ENCODE data around the gene RASL10B.

Gene RASL10B

DNA sequence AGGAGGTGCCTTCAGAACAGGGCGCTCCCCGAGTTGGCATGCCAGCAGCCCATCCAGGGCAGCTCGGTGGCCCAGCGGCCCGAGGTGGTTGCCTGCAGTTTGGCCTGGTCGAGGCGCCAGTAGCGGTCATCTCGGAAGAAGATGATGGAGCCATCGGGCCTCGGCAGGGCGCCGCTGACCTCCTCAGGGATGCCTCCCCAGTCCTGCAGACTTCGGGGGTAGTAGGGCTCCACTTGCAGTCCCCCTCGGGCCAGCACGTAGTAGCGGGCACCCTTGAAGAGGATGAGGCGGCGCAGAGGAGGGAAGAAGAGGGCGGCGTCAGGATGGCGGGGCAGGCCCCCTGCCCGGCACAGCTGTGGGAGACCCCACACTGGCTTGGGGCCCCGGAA, 35.0 kb downstream of the RASL10B start:
- no peak for DNase-seq

DNA sequence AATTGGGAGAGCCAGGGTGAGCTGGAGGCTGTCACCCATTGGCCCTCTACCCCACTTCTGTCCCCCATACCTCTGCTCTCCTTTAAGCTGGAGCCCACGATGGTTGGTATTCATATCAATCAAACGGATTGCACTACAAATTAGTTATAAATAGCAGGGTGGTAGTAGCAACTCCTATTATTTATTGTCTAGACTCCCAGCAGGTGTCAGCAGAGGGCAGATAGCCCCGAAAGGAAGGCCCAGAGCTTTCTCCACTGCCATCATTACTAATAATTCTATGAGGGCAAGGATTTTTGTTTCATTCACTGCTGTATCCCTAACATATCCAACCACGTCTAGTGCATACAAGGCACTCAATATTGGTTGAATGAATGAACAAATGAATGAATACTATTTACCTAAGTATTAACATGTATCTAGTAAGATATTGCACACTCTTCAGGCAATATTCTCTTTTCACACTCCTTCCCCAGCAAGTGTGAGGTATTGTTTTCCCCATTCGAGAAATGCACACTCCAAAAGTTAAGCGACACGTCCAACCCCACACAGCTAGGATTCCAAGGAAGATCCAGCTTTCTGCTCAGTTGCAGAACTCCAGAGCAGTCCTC, 35.6 kb downstream of the RASL10B start:
- DNase-seq, result peak; percentile 5

DNA sequence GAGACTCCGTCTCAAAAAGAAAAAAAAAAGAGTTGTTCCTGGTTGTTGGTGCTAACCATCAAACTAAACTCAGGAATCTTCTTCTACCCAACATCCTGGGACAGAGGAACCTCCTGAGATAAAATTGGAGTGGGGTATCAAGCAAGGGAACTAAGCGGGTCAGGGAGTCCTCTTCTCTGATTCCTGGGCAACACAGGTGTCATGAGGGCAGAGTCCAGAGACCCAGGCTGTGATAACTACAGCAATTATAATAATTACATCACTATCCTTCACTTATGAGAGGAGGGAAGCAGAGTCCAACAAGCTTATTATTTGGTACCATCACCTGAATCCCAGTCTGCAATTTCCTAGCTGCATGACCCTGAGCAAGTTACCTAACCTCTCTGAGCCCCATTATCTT, 37.4 kb downstream of the RASL10B start:
- no peak for DNase-seq

DNA sequence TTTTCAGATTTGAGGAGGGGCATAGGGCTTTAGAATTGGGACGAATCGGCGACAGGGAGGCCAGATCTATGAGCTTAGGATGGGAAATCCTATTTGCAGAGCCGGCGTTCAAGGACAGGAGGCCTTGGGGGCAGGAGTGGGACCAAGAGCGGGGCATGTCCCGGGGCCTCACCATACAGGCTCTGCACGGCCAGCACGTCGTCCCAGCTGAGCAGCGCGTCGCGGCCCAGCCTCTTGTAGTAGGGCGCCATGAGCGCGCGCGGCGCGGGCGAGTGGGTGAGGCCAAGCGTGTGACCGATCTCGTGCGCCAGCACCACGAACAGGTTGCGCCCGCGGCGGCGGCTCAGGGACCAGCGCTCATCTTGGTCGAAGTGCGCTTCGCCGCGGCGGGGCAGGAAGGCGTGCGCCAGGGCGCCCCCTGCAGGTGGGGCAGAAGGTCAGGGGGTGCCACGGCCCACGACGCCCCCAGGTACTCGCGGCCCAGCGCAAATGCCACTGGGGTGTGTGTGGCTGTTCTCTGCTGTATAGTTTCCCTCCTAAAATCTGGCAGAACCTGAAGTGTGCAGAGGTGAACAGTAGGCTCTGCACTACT, 38.6 kb downstream of the RASL10B start:
- no peak for DNase-seq

DNA sequence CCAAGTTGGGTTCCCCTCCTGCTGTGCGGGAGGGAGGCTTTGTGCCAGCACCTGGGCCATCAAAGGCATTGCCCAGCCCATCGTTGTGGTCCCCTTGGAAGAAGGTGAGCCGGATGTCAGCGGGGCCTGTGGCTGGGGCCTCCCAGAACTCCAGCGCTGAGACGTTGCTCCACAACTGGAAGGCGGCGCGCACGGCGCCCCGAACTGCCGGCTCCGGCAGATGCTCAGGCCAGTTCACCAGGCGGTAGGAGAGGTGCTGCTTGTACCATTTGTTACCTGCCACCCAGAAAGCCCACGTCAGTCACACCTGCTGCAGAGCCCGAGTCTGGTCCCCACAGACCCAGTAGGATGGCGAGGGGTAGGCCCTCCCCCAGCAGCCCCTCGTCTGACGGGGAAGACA, 41.7 kb downstream of the RASL10B start:
- no peak for DNase-seq

DNA sequence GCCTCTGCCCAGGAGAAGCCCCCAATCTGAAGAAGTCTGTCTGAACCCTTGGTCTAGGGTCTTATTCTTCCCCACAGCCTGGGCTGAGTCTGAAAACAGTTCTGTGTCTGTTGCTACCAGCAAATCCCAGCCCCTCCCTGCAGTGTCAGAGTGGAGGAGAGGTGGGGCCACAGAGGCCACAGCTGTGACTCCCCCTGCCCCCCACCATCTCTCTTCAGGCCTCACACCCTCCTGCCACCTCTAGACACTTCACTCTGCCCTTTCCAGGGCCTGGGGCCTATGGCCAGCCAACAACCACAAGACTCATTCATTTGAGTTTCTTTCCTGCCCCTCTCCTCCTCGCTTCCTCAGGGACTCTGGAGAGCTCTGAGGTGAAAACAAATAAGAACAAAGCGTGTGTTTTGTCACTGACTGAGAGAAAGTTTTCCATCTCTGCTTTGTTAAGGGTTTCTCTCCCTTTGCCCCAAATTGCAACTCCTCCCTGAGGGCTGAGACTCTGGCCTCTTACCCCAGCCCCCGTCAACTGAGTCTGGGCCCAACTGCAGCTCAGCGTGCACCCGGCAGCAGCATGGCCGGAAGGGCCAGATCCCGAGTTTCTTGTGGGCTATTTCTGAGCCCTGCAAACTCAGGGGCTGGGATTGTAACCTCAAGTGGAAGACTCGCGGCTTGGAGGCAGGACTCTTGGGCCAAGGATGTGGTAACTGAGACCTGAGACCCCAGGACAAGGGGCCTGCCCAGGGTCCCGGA, 42.4 kb downstream of the RASL10B start:
- no peak for DNase-seq

DNA sequence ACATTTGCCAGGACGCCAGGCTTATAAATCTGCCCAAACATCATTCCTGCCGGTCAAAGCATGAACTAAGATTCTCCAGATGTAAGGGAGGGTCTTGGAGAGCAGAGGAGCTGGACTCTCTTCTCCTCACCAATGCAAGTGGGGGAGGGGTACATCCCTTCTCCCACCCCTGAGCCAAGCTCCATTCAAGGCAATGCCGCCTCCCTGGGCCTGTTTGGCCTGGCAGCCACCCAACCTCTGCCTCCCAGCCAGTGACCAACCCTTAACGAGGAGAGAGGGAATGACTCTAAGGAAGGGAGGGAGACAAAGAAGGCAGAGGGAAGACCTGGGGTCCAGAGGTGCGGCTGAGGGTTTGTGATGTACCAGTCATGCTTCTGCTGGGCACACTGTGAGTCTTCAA, 43.1 kb downstream of the RASL10B start:
- DNase-seq, result no peak

DNA sequence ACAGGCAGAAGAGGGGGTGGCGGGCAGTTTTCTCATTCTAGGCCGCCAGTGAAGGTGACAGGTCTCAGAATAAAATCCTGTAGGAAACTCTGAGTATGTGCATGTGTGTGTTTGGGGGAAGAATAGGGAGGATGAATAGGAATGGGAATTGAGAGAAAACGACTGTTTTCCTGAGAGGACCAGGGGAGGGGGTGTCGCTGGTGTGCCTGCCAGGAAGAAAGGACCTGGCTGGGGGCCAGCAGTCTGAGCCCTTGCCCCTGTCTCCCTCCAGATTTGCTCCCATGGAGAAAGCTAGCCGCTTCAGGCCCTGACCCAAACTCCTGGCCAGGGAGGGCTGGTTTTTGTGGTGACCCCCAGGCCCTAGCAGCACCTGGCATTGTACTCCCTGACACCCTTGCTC, 43.6 kb downstream of the RASL10B start:
- DNase-seq, result no peak

DNA sequence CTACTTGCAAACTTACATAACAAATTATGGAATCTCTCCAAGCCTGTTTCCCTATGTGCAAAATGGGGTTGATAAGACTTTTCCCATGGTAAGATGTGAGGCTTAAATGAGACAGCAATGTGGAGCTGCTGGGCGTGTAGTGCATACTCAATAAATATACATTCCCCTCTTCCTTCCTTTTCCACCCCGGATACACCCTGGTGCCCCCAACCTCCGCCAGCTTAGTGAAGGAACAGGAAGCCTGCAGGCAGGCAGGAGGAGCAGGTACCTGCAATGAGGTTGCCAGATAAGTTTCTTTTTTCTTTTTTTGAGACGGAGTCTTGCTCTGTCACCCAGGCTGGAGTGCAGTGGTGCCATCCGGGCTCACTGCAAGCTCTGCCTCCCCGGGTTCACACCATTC, 44.1 kb downstream of the RASL10B start:
- no peak for DNase-seq

DNA sequence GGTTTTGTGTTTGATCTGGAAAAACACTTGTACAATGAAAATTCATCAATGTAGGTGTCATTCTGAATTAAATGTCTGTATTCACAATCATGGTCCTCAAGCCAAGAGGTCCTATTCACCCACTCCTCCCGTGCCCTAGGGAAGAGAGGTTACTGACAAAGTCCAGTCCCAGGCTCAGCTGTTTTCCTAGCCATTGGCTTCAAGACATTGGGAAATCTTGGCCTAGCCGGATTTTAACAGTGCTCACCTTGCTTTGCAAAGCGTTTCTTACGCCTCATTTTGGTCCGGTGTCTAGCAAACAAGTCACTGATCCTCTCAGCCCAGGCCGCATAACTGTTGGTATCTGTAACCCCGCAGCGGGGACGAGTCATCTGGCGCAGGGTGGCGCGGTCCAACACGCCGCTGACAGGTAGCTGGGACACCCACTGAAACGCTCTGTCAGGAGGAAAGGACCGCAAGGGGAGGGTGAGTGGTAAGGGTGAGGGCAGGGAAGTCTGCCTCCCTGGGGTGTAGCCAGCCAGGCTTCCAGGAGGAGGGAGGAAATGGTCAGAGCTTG, 47.3 kb downstream of the RASL10B start:
- no peak for DNase-seq

DNA sequence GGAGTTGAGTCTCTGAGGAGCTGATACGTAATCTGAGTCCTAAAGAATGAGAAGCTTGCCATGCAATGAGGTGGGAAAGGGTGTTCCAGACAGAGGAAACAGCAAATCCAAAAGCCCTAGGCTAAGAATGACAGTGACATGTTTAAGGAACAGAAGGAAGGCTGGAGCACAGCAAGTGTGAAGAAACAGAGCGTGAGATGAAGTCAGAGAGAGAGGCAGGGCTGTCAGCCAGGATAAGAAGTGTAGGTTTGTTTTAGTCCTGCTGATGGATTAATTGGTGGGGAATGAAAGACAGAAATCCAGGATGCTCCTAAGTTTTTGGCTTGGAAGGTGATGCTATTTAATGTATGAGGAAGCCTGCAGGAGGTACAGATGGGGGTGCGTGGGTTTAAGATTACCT, 49.5 kb downstream of the RASL10B start:
- no peak for DNase-seq

DNA sequence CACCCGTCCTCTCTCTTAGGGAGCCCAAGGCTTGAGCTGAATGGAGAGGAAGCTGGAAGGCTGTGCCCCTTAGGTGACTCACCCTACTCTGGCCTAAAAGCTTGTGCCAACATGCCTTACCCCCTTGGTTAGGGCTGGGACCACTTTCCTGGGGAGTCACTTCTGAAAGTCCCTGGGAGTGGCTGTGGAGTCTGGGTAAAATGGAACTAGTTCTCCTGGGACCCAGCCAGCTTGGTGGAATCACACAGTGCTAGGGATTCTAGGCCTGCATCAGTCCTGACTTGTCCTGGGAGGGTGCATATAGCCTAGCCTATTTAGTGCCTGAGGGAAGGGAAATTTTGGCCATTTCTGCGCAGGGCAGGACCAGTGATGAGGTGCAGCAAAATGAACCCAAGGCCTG, 53.5 kb downstream of the RASL10B start:
- DNase-seq, result no peak

DNA sequence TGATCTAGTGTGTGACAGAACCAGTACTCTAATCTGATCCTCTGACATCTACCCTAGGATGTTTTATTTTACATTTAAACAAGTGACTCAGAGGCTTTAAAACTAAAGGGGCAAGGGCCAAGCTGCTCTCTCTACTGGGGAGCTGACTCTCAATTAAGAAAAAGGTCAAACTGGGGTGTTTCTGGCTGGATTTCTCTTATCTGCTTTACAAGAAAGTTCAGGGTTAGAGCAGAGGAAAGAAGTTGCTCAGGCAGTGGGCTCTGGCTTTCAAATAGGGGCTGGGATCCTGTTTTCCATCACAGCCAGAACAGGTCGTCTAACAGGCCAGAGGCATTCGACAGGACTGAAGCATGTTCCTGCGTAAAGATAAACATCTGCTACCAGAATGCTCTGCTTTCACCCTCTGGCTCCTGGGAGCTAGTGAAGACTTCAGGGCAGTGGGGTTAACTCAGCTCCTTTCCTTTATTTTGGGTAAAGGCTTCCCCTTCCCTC, 55.5 kb downstream of the RASL10B start:
- no peak for DNase-seq

DNA sequence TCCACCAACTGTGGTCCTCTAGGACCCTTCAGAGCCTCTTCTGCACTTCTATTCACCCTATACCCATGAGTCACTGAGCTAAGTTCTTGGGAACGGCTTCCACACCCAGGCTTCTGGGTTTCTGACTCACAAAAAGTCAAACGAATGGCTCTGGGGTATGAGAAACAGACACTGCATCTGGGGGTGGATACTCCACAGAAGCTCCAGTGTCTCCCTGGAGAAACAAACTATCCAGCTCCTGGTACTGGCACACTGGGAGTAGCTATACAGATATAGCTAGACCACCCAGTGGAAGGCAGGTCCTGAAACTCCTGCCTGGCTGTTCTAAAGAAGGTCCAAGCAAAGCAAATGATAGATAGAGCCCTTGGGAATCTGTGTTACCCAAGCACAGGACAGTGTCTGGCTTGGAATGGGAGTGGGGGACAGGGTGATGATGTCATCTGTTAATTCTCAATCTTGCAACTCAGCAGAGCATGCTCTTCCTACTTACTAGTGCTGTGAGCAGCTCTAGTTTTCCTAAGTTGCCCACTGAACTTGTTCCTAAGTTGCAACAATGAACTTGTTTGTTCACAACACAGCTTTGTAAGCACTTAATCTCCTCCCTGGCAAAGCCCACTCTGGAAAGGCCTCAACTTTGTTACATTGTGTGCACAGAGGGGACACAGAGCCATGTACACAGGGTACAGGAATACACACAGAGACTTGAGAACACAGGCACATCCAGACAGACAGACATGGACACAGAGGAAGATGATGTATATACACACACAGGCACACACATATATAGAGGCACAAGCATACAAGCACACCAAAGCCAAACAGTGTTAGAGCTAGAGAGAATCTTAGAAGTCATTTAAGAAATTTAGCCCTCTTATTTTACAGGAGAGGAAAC, 57.3 kb downstream of the RASL10B start:
- DNase-seq, result no peak

DNA sequence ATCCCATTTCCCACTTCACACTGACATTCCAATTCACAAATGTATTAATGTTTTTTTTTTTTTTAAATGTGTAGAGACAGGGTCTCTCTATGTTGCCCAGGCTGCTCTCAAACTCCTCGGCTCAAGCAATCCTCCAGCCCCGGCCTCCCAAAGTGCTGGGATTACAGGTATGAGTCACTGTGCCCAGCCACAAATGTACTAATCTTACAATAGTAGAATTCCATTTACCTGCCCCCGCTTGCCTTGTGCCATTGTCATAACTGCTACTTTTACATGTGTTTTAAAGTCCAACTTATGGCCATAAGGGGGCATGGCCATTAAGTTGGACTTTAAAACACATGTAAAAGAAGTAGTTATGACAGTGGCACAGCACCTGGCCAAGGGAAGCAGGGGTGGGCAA, 59.4 kb downstream of the RASL10B start:
- DNase-seq, result no peak

DNA sequence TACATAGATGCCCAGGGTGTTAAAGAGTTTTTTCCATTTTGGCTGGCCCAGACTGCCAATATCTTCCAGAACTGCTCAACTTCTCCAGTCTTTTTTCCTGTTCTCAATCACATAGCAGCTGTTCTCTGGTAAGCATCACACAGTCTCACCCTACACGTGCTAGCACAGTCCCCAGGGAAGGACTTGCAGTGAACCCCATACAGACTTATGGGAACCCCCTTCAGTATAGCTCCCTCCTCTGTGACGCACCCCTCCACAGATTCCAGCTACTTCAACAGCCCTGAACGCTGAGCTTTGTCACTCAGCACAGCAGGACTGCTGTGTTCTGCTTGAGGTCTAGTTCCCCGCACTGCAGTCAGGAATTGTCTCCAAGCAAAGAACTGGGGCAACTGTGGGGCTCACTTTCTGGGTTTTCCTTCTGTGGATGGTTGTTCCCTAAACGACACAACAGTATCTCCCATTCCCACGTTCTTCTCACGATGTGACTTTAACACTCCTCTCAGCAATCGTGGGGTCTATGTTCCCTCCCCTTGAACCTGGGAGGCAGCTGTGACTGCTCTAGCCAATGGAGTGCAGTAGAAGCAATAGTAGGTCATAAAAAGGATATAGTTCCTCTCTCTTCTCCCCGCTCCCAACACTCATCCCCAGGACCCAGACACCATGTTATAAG, 60.4 kb downstream of the RASL10B start:
- DNase-seq, result no peak

Data from GF-D8 (cell line).